Esophagus muscularis mucosa (tissue), 4 donors: ENCODE measurements around the gene CEND1.

Experiments used
- CTCF ChIP-seq, 3 experiments: fragments of 200-600 bp in 2 of 3; fragments of 450-650 bp in 1 of 3; sonication (generic) in 2 of 3; IDR thresholded peaks; one replicate each; pipeline ENCODE4 v1.5.1; 2017 to 2019; ENCODE audit warnings: antibody characterized with exemption in 3 of 3, mild to moderate bottlenecking in 2 of 3, moderate library complexity in 1 of 3
- EP300 ChIP-seq: sonication (generic); formaldehyde crosslinking; IDR thresholded peaks from one replicate; pipeline ENCODE4 v1.6.1; 2017; ENCODE audit warnings: antibody characterized with exemption
- POLR2A ChIP-seq: fragments of 450-650 bp; IDR thresholded peaks from one replicate; pipeline ENCODE4 v1.6.1; 2017; ENCODE audit warnings: antibody characterized with exemption, moderate library complexity, mild to moderate bottlenecking, low read depth

- TF ChIP-seq CTCF (IDR thresholded peaks at IDR 0.05) (no peak), EP300 (no peak), POLR2A (no peak)
Measured at GRCh38 chr11:823441-824291, 33.8 kb upstream of the CEND1 start.
